ENCODE data around the gene CNIH1.
"Not testable (repeated sequence)": the region's sequence is repeated elsewhere in the genome, so short reads cannot be mapped to it uniquely, and the experiment has no call there.

The CNIH1 gene

DNA sequence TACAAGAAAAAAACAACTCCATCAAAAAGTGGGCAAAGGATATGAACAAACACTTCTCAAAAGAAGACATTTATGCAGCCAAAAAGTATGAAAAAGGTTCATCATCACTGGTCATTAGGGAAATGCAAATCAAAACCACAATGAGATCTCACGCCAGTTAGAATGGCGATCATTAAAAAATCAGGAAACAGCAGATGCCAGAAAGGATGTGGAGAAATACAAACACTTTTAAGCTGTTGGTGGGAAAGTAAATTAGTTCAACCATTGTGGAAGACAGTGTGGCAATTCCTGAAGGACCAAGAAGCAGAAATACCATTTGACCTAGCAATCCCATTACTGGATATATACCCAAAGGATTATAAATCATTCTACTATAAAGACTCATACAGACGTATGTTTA is 60.6 kb downstream of the CNIH1 start:
- not testable (repeated sequence) for DNase-seq (ENCODE audit: low spot score)

DNA sequence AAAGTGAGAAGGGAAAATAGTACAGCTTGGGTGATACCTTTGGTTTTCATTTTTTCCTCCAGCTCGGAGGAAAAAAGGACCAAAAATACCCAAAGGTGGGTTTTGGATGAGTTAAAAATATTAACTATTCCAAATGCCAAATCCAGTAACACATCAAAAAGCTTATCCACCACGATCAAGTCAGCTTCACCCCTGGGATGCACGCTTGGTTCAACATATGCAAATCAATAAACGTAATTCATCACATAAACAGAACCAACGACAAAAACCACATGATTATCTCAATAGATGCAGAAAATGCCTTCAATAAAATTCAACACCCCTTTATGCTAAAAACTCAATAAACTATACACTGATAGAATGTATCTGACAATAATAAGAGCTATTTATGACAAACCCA is 62.3 kb downstream of the CNIH1 start:
- not testable (repeated sequence) for DNase-seq (ENCODE audit: low spot score)

DNA sequence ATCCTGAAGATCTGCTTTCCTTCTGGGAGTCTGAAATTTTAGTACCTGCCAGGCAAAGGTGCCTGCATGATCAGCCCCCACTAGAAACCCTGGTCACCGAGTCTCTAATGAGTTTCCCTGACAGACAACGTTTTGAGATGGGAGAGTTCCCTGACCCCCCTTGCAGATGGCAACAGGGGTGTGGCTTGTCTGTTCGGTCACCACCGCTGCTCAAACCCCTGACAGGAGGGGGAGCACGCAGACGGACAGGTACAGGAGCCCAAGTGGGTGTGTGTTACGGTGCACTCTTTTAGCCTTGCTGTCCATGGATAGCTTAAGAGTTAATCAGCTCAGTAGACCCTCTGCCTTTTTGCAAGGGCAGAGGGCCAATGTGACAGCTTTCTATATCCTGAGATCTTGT is 63.7 kb downstream of the CNIH1 start:
- DNase-seq (ENCODE audit: low spot score) = no peak

DNA sequence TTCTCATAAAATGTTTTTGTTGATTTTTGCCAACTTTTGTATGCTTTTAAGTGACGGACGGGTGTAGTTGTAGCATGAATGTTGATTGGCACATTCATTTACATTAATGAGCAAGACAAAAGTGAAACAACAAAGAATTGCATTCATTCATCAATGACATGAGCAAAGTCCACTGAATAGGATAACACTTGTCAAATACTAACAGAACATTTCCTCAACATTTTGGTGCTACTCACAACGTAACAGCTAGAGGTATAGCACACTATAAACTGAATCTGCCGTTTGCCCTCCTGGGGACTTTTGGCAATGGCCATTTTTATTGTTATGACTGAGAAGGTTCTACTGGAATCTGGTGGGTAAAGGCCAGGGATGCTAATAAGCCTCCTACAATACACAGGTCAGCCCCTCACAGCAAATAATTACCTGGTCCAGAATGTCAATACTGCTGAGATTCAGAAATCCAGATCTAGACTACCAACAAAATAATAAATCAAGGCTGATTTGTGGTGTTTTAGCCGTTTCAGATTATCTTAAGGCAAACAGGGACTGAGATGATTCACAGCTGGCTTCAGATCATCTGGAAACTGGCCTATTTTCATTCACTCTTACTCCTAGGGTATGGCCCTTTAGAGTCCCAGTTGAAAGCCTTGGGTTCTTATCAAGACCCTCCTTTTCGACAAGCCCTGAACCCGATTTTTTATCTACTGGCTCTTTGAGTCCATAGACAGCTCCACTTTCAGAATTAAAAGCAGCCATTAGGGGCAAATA is 66.9 kb downstream of the CNIH1 start:
- DNase-seq (ENCODE audit: low spot score) = no peak

Measured in Ammon's horn (tissue), 1 donor.